A673 (cell line): Measurements from ENCODE around the gene IGFALS.

ENCODE experiments used
- CTCF ChIP-seq: fragments of 300-800, 200-600 bp; sonication (generic); conservative IDR thresholded peaks from 2 replicates; pipeline ENCODE4 v1.5.1; 2017; ENCODE audit warnings: low read depth, mild to moderate bottlenecking, antibody characterized with exemption, low read length, moderate library complexity, mixed read lengths
- EZH2 ChIP-seq: fragments of 200-600 bp; sonication (generic); IDR thresholded peaks from 2 replicates; pipeline ENCODE4 v1.6.1; 2017; ENCODE audit warnings: borderline replicate concordance, low read depth, mild to moderate bottlenecking, mixed read lengths, antibody characterized with exemption, low read length; ENCODE audit not compliant: poor library complexity, severe bottlenecking

DNA sequence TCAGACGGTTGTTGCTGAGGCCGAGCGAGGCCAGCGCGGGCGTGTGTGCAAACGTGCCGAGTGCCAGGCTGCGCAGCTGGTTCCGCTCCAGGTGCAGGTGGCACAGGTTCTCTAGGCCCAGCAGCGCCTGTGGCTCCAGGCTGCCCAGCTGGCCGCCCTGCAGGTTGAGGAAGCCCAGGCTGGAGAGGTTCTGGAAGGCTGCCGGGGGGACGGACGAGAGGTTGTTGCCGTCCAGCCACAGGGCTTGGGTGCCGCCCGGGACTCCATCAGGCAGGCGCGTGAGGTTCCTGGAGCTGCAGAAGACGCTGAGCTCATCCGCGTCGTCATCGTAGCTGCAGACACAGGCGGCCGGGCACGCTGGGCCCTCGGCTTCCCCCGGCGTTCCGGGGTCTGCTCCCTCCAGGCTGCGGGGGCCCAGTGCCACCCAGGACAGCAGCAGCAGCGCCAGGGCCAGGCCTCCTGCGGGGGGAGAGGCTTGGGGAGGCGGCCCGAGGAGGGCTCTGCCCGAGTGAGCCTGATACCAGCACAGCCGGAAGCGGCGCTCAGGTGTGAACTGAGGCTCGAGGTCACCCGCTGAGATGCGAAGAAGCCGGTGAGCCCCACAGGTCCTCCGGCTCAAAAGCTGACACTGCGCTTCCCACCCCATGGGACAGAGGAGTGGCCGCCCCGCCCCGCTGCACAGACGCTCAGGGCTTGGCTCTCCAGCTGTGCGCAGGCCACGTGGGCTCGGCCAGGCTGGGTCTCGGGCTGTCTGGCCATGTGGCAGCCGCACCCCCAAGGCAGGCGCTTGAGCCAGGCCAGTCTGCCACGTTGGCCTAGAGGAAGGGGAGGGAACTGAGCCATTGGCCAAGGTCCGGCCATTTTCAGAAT is 1.3 kb downstream of the IGFALS start:
- TF ChIP-seq CTCF (no peak), EZH2 (no peak)
